Colonic mucosa (tissue), 4 donors: ENCODE measurements around the gene TAF1C. TPM values are rescaled to one million over a fixed set of nuclear protein-coding genes. Genes with fewer than 3 reads are reported as not detected.

Experiments
- DNase-seq: peaks from one replicate; pipeline ENCODE4 v3.0.0-alpha.2; 2020
- H3K27ac ChIP-seq: fragments of 200-600 bp; one replicate; pipeline ENCODE4 v1.8.0; 2021
- H3K27me3 ChIP-seq: fragments of 200-600 bp; one replicate; pipeline ENCODE4 v1.8.0; 2021
- H3K36me3 ChIP-seq: fragments of 200-600 bp; one replicate; pipeline ENCODE4 v1.8.0; 2021
- H3K4me1 ChIP-seq: fragments of 200-600 bp; one replicate; pipeline ENCODE4 v1.8.0; 2021; ENCODE audit warnings: mild to moderate bottlenecking
- H3K4me3 ChIP-seq: fragments of 200-600 bp; one replicate; pipeline ENCODE4 v1.8.0; 2021
- H3K9ac ChIP-seq, 2 donors: one replicate each; pipeline ENCODE4 v1.7.0; 2013; ENCODE audit warnings: control low read depth in 2 of 2, low read depth in 2 of 2, low read length in 2 of 2
- H3K9me3 ChIP-seq: fragments of 200-600 bp; one replicate; pipeline ENCODE4 v1.8.0; 2021
- intact Hi-C: fragments of 100-400 bp; cut with DNase I; formaldehyde crosslinking; loops from one replicate; pipeline ENCODE4 v1.14.1; 2022
- total RNA-seq, 2 donors: library from RNA; stranded (reverse); fragmentation: NEBNext Ultra II Directional in 1 of 2; extraction: Animal tissue kit (Norgen Biotek cat#: 25700) in 1 of 2; gene quantifications; one replicate each; pipeline ENCODE4 v1.2.1, GENCODE V29; 2021
- TF ChIP-seq, protein P1 (sequence below): fragments of 200-600 bp; IDR thresholded peaks from one replicate; pipeline ENCODE4 v1.8.0; 2022; ENCODE audit warnings: antibody characterized with exemption, mild to moderate bottlenecking
- donor health status: healthy.
- donor health status: DM: no; HTN: no; CAD: no.
- donor health status: DM: no; HTN: no; CAD: no.

The TAF1C gene
- total RNA-seq, 2 donors from 2014 or later, result 17.2 to 45.6 TPM

DNA sequence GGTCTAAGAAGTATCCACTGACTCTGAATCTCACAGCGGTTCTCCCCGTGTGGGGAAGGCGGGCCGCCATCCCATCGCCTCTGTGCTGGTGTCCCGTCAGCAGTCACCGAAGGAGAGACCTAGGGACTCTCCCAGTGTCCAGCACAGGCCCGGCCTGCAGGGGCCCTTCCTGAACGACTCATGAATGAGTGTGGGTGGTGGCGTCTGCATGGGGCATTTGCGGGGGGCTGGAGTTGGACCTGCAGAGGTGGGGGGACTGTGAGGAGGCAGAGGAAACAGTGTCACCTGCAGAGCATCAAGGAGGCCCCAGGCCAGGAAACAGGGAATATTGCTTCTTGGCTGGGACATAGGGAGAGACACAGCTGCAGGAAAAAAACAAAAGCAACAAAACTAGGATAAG is 42.6 kb upstream of the TAF1C start:
- H3K4me1 ChIP-seq, result no peaks in the 10 kb centered on the region
- no peak for DNase-seq
- H3K36me3 ChIP-seq, result no peaks in the 10 kb centered on the region
- H3K27me3 ChIP-seq, result no peaks in the 10 kb centered on the region
- H3K9me3 ChIP-seq, result no peaks in the 10 kb centered on the region
- intact Hi-C loops, result no loop called here
- H3K9ac ChIP-seq, result no peak overlapping the region
- no peak overlapping the region for H3K27ac ChIP-seq
- TF ChIP-seq, protein P1, sequence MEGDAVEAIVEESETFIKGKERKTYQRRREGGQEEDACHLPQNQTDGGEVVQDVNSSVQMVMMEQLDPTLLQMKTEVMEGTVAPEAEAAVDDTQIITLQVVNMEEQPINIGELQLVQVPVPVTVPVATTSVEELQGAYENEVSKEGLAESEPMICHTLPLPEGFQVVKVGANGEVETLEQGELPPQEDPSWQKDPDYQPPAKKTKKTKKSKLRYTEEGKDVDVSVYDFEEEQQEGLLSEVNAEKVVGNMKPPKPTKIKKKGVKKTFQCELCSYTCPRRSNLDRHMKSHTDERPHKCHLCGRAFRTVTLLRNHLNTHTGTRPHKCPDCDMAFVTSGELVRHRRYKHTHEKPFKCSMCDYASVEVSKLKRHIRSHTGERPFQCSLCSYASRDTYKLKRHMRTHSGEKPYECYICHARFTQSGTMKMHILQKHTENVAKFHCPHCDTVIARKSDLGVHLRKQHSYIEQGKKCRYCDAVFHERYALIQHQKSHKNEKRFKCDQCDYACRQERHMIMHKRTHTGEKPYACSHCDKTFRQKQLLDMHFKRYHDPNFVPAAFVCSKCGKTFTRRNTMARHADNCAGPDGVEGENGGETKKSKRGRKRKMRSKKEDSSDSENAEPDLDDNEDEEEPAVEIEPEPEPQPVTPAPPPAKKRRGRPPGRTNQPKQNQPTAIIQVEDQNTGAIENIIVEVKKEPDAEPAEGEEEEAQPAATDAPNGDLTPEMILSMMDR, result no peak
- H3K4me3 ChIP-seq, result no peak overlapping the region

DNA sequence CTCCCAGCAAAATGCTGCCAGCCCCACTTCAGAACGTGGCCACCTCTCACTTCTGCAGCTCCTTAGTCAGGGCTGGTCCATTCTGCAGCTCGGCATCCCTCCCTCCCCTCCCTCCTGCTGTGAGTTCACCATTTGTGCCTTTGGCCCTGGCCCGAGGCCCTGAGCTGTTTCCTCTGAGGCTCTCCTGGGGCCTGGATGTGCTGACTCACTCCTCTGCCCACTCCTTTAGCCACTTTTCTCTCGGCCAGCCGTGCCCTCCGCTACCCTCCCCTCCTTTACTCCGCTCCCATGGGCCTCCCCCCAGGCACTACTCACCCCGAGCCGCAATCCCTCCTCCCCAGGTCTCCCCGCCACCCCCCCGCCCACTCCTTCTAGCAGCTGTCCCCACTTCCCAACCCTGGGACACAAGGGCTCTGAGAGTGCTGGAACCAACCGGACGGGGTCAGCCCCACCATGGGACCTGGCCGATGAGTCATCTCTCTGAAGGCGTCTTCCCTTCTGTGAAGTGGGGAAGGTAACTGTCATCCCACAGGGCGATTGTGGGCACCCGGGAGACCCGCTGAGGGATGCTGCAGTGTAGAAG is 41.5 kb upstream of the TAF1C start:
- intact Hi-C loops, result no loop called here
- no peak overlapping the region for H3K27ac ChIP-seq
- no peaks in the 10 kb centered on the region for H3K27me3 ChIP-seq
- H3K36me3 ChIP-seq, result no peaks in the 10 kb centered on the region
- TF ChIP-seq, protein P1, result no peak
- H3K4me1 ChIP-seq, result no peaks in the 10 kb centered on the region
- H3K9me3 ChIP-seq, result no peaks in the 10 kb centered on the region
- peak; percentile 23 for DNase-seq
- H3K4me3 ChIP-seq, result no peak overlapping the region
- H3K9ac ChIP-seq, result no peak overlapping the region

DNA sequence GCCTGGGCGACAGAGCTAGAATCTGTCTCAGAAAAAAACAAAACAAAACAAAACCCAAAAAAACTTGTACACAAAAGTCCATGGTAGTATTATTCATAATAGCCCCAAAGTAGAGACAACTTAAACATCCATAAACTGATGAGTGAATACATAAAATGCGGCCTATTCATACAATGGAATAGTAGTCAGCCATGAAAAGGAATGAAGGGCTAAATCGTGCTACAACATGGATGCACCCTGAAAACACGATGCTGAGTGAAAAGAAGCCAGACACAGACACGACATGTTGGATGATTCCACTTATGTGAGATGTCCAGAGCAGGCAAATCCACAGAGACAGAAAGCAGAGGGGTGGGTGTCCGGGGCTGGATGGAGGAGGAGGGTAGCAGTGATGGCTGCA is 40.7 kb upstream of the TAF1C start:
- H3K36me3 ChIP-seq, result no peaks in the 10 kb centered on the region
- no peaks in the 10 kb centered on the region for H3K9me3 ChIP-seq
- no peak for DNase-seq
- no peak overlapping the region for H3K27ac ChIP-seq
- H3K27me3 ChIP-seq, result no peaks in the 10 kb centered on the region
- TF ChIP-seq, protein P1, result no peak
- intact Hi-C loops, result no loop called here
- no peaks in the 10 kb centered on the region for H3K4me1 ChIP-seq
- H3K9ac ChIP-seq, result no peak overlapping the region
- no peak overlapping the region for H3K4me3 ChIP-seq

DNA sequence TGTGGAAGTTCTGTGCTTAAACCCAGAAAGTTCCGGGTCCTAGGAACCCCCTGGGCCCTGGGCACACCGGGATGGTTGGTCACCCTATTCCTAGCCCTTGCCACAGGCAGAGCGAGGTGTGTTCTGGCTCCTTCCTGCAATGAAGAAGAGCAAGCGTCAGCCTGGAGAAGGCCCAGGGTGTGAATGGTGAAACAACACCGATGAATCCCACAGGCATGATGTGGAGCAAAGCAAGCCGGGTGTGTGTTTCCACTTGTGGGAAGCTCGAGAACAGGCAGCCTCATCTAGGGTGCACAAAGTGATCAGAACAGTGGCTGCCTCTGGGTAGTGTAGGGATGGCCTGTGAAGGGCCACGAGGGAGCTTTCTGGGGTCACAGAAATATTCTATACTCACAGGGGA is 39.2 kb upstream of the TAF1C start:
- intact Hi-C loops, result no loop called here
- H3K4me1 ChIP-seq, result no peaks in the 10 kb centered on the region
- no peaks in the 10 kb centered on the region for H3K36me3 ChIP-seq
- H3K9ac ChIP-seq, result no peak overlapping the region
- H3K4me3 ChIP-seq, result no peak overlapping the region
- no peak overlapping the region for H3K27ac ChIP-seq
- no peaks in the 10 kb centered on the region for H3K27me3 ChIP-seq
- DNase-seq, result no peak
- H3K9me3 ChIP-seq, result no peaks in the 10 kb centered on the region
- TF ChIP-seq, protein P1, result no peak

DNA sequence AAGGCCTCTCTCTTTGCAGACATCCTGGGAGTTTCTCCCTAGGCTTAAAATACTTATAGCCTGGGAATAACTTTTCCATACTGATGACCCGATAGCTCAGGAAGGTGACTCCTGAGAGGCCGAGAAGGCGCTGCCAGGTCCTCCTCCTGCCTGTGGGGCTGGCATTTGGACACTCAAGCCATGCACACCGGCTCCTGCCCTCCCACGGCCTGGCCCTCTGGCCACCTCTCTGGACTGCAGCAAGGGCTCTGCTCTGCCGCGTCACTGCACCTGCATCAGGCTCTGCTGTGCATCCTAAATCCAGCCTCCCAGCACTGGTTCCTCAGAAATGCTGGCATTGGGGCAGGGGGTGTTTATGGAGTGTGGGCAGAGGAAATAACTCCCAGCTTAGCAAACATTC is 38.7 kb upstream of the TAF1C start:
- intact Hi-C loops, result no loop called here
- Histone ChIP-seq H3K4me3 (no peak overlapping the region), H3K9ac (no peak overlapping the region), H3K4me1 (no peaks in the 10 kb centered on the region), H3K27me3 (no peaks in the 10 kb centered on the region), H3K36me3 (no peaks in the 10 kb centered on the region), H3K9me3 (no peaks in the 10 kb centered on the region), H3K27ac (no peak overlapping the region)
- no peak for DNase-seq
- TF ChIP-seq, protein P1, result no peak
